ENCODE measurements around the gene CALHM2. TPM values are rescaled to one million over a fixed set of nuclear protein-coding genes. Genes with fewer than 3 reads are reported as not detected.

CALHM2 gene
- total and polyA plus RNA-seq, 2 donors (not counting 3 experiments of a cell fraction or from before 2014, with no cell fraction given) = 32.1 to 38.4 TPM

DNA sequence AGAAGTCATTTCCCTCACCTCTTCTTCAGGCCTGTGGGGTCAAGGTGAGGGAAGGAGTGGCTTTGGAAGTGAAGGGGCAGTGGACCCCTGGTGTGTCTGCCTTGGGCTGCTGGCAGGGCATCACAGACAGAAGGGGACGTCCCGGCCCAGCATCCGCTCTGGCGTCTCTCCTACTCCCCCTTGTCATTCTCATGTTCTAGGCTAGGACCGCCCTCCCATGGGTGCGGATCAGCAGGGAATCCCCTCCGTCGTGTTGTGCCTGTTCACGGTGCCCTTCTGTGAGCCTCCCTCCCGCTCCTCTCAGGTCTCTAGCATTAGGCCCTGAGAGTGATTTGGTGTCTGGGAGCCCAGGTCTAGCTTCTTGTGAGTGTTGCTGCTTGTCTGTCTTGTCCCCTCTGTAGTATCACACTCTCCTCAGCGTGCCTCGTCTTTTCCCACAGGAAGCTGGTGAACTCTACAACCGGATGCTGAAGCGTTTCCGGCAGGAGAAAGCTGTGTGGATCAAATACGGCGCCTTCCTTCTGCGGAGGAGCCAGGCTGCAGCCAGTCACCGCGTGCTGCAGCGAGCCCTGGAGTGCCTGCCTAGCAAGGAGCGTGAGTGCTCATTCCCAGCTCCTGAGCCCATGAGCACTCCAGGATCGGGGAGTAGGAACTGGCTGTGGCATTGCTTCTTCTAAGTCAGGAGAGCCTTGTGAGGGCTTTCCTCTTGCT lies 8.5 kb downstream of the CALHM2 start:
- ChIA-PET POLR2A (no interaction called here), CTCF (no interaction called here)
- no peaks in the 10 kb centered on the region for H3K27me3 ChIP-seq (ENCODE audit: control insufficient read depth in 2 of 2, insufficient read depth in 2 of 2, low read length in 2 of 2)
- intact Hi-C loops (cut with micrococcal nuclease) (no loop called here), dilution Hi-C loops (cut with MboI; ENCODE audit: extremely low pct_ligation_motif_present, low sequenced_read_pairs) (no loop called here)
- H3K4me3 ChIP-seq (replicated peaks in 1 of 3; ENCODE audit: insufficient read depth in 1 of 3, low read depth in 1 of 3, low read length in 3 of 3) = no peak overlapping the region
- H3K79me2 ChIP-seq (ENCODE audit: control insufficient read depth, insufficient read depth, low read length) = peaks cover 7% of the 10 kb centered on the region
- H3K4me2 ChIP-seq (ENCODE audit: insufficient read depth, low read length) = no peak overlapping the region
- no peaks in the 10 kb centered on the region for H3K9me3 ChIP-seq (replicated peaks; ENCODE audit: control insufficient read depth, insufficient read depth, low read length)
- BruUV-seq (replicated peaks) = no TSS peak
- H2AFZ ChIP-seq (ENCODE audit: low read depth, low read length) = no peak overlapping the region
- H4K20me1 ChIP-seq (replicated peaks; ENCODE audit: control insufficient read depth, extremely low read depth, insufficient read depth, low read length) = no peaks in the 10 kb centered on the region
- no peaks in the 10 kb centered on the region for H3K9me1 ChIP-seq (replicated peaks; ENCODE audit: control insufficient read depth, extremely low read depth, insufficient read depth, low read length)
- TF ChIP-seq MYC (IDR thresholded peaks at IDR 0.05; ENCODE audit: low read depth, low read length) = no peak
- no peak for TF ChIP-seq GATA2 (IDR thresholded peaks at IDR 0.05; ENCODE audit: insufficient read depth, insufficient read length, low read depth, low read length)
- TF ChIP-seq, protein P1, sequence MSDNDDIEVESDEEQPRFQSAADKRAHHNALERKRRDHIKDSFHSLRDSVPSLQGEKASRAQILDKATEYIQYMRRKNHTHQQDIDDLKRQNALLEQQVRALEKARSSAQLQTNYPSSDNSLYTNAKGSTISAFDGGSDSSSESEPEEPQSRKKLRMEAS (IDR thresholded peaks at IDR 0.05; ENCODE audit: insufficient read depth, insufficient read length) = no peak
- peaks cover 28% of the 10 kb centered on the region for H3K4me1 ChIP-seq (ENCODE audit: control insufficient read depth, extremely low read depth, insufficient read depth, low read length)
- H3K9ac ChIP-seq (replicated peaks; ENCODE audit: extremely low read depth, insufficient read depth, low read length) = no peak overlapping the region
- peaks cover 30 to 59% of the 10 kb centered on the region in 2 experiments for H3K36me3 ChIP-seq (ENCODE audit: control insufficient read depth in 2 of 2, extremely low read depth in 1 of 2, insufficient read depth in 2 of 2, low read length in 2 of 2)
- H3K27ac ChIP-seq (ENCODE audit: insufficient read depth, low read depth, low read length) = no peak overlapping the region
- peak; percentile 69 for FAIRE-seq
- no peak for DNase-seq (ENCODE audit: low read depth, low spot score)

DNA sequence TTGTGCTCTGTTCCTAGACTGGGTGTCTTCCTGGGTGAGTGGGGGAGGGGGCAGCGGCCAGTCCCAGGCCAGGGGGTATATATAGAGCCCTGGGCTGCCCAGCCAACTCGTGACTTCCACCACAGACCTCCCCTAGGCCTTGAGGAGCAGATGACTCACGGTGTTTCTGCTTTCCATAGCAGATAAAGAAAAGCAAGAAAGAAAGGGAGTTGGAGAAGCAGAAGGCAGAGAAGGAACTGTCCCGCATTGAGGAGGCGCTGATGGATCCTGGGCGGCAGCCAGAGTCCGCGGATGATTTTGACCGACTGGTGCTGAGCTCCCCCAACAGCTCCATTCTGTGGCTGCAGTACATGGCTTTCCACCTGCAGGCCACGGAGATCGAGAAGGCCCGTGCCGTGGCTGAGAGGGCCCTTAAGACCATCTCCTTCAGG lies 10.1 kb downstream of the CALHM2 start:
- DNase-seq (ENCODE audit: low read depth, low spot score) (no peak), FAIRE-seq (no peak)
- Histone ChIP-seq H3K9me3 (replicated peaks; ENCODE audit: control insufficient read depth, insufficient read depth, low read length) (no peaks in the 10 kb centered on the region), H3K4me2 (ENCODE audit: insufficient read depth, low read length) (no peak overlapping the region), H2AFZ (ENCODE audit: low read depth, low read length) (no peak overlapping the region), H3K9ac (replicated peaks; ENCODE audit: extremely low read depth, insufficient read depth, low read length) (no peak overlapping the region), H3K9me1 (replicated peaks; ENCODE audit: control insufficient read depth, extremely low read depth, insufficient read depth, low read length) (no peaks in the 10 kb centered on the region), H3K36me3 (ENCODE audit: control insufficient read depth in 2 of 2, extremely low read depth in 1 of 2, insufficient read depth in 2 of 2, low read length in 2 of 2) (peaks cover 28 to 61% of the 10 kb centered on the region in 2 experiments), H3K4me3 (replicated peaks in 1 of 3; ENCODE audit: insufficient read depth in 1 of 3, low read depth in 1 of 3, low read length in 3 of 3) (no peak overlapping the region), H3K79me2 (ENCODE audit: control insufficient read depth, insufficient read depth, low read length) (no peaks in the 10 kb centered on the region), H3K4me1 (ENCODE audit: control insufficient read depth, extremely low read depth, insufficient read depth, low read length) (peaks cover 27% of the 10 kb centered on the region), H3K27ac (ENCODE audit: insufficient read depth, low read depth, low read length) (no peak overlapping the region), H3K27me3 (ENCODE audit: control insufficient read depth in 2 of 2, insufficient read depth in 2 of 2, low read length in 2 of 2) (no peaks in the 10 kb centered on the region), H4K20me1 (replicated peaks; ENCODE audit: control insufficient read depth, extremely low read depth, insufficient read depth, low read length) (no peaks in the 10 kb centered on the region)
- no TSS peak for BruUV-seq (replicated peaks)
- TF ChIP-seq GATA2 (IDR thresholded peaks at IDR 0.05; ENCODE audit: insufficient read depth, insufficient read length, low read depth, low read length) (no peak), POLR2AphosphoS5 (IDR thresholded peaks at IDR 0.05; ENCODE audit: insufficient read depth, low read depth, low read length) (no peak), FOS (IDR thresholded peaks at IDR 0.05; ENCODE audit: borderline replicate concordance, insufficient read depth, low read length) (no peak), POLR2A (IDR thresholded peaks at IDR 0.05; ENCODE audit: low read depth, low read length) (no peak), EZH2 (IDR thresholded peaks at IDR 0.05; ENCODE audit: borderline replicate concordance, low read depth, low read length, severe bottlenecking) (no peak), JUN (IDR thresholded peaks at IDR 0.05; ENCODE audit: borderline replicate concordance, insufficient read depth, insufficient read length, low read depth) (no peak), MYC (IDR thresholded peaks at IDR 0.05; ENCODE audit: low read depth, low read length) (no peak)
- TF ChIP-seq, protein P1 (IDR thresholded peaks at IDR 0.05; ENCODE audit: insufficient read depth, insufficient read length) = no peak
- TF ChIP-seq, protein P2, sequence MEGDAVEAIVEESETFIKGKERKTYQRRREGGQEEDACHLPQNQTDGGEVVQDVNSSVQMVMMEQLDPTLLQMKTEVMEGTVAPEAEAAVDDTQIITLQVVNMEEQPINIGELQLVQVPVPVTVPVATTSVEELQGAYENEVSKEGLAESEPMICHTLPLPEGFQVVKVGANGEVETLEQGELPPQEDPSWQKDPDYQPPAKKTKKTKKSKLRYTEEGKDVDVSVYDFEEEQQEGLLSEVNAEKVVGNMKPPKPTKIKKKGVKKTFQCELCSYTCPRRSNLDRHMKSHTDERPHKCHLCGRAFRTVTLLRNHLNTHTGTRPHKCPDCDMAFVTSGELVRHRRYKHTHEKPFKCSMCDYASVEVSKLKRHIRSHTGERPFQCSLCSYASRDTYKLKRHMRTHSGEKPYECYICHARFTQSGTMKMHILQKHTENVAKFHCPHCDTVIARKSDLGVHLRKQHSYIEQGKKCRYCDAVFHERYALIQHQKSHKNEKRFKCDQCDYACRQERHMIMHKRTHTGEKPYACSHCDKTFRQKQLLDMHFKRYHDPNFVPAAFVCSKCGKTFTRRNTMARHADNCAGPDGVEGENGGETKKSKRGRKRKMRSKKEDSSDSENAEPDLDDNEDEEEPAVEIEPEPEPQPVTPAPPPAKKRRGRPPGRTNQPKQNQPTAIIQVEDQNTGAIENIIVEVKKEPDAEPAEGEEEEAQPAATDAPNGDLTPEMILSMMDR (IDR thresholded peaks at IDR 0.05; ENCODE audit: extremely low read depth in 1 of 2, insufficient read depth in 1 of 2, low read depth in 1 of 2, low read length in 2 of 2) = no peak
- dilution Hi-C loops (cut with MboI; ENCODE audit: extremely low pct_ligation_motif_present, low sequenced_read_pairs) = no loop called here
- ChIA-PET CTCF (no interaction called here), POLR2A (no interaction called here)
- intact Hi-C loops (cut with micrococcal nuclease) = no loop called here

All from endothelial cell of umbilical vein (primary cell).